A673 (cell line): ENCODE measurements around the gene KCND1.

Experiments used
- CTCF ChIP-seq: fragments of 300-800, 200-600 bp; sonication (generic); conservative IDR thresholded peaks from 2 replicates; pipeline ENCODE4 v1.5.1; 2017; ENCODE audit warnings: low read depth, mild to moderate bottlenecking, antibody characterized with exemption, low read length, moderate library complexity, mixed read lengths
- EZH2 ChIP-seq: fragments of 200-600 bp; sonication (generic); IDR thresholded peaks from 2 replicates; pipeline ENCODE4 v1.6.1; 2017; ENCODE audit warnings: borderline replicate concordance, low read depth, mild to moderate bottlenecking, mixed read lengths, antibody characterized with exemption, low read length; ENCODE audit not compliant: poor library complexity, severe bottlenecking

GRCh38 chrX:48998391-48998790 lies 26.7 kb upstream of the KCND1 start:
- no peak for TF ChIP-seq CTCF
- TF ChIP-seq EZH2, result no peak
